Spinal cord (tissue), 10 donors: ENCODE results near the gene XBP1. TPM values are rescaled to one million over a fixed set of nuclear protein-coding genes. Genes with fewer than 3 reads are reported as not detected.

Experiments used
- DNase-seq, 6 donors: peaks; one replicate each; pipeline versions ENCODE4 v3.0.0 to v3.0.0-alpha.2; 2013 to 2015; ENCODE audit warnings: low spot score in 6 of 6, low read depth in 4 of 6
- H3K27ac ChIP-seq: one replicate; pipeline ENCODE4 v1.5.1; 2013; ENCODE audit warnings: low read depth, low read length, control low read depth
- H3K27me3 ChIP-seq: one replicate; pipeline ENCODE4 v1.6.1; 2013; ENCODE audit warnings: low read length; ENCODE audit not compliant: control insufficient read depth, insufficient read depth
- H3K36me3 ChIP-seq: one replicate; pipeline ENCODE4 v1.6.1; 2013; ENCODE audit warnings: low read length; ENCODE audit not compliant: control insufficient read depth, insufficient read depth
- H3K4me1 ChIP-seq: one replicate; pipeline ENCODE4 v1.6.1; 2013; ENCODE audit warnings: low read length; ENCODE audit not compliant: control insufficient read depth, insufficient read depth
- H3K4me3 ChIP-seq: one replicate; pipeline ENCODE4 v1.5.1; 2013; ENCODE audit warnings: low read depth, low read length, control low read depth
- H3K9me3 ChIP-seq: one replicate; pipeline ENCODE4 v1.6.1; 2013; ENCODE audit warnings: low read length; ENCODE audit not compliant: control insufficient read depth, insufficient read depth
- WGBS: methylation state at CpG from one replicate; pipeline ENCODE4 v1.1.5; 2013; ENCODE audit warnings: missing lambda C conversion rate; ENCODE audit not compliant: insufficient coverage; 5-methylcytosine and 5-hydroxymethylcytosine counted together
- polyA plus RNA-seq, 2 donors: library from polyadenylated mRNA; unstranded; fragments of 120-200 nt; gene quantifications; one replicate each; pipeline ENCODE4 v1.2.1, GENCODE V29; 2013; ENCODE audit not compliant: insufficient read length in 2 of 2
- total RNA-seq, 2 donors: library from RNA; depleted of rRNA in 1 of 2; stranded (reverse); fragments of 120-200 nt in 1 of 2; fragments of >200 nt in 1 of 2; gene quantifications; one replicate each; pipeline versions ENCODE4 v1.2.3 to v1.2.4, GENCODE V29; 2013 to 2014
- donor health status: healthy.

Gene XBP1
- total and polyA plus RNA-seq, 4 donors, result 49.2 to 105 (median 65.8) TPM

DNA sequence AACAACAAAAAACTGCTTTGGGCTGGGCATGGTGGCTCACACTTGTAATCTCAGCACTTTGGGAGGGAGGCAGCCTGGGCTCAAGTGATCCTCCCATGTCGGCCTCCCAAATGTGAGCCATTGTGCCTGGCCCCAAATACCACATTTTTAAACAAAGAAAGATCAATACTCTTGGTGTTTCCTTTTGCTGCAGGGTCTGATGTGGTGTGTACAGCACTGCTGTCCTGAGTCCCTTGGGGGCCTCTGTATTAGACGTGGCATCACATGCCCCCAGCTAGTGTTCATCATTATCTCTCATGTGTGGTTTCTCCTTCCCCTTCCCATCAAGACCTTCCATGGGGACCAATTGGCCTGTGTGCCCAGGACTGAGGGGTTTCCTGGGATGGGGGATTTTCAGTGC lies 20.5 kb upstream of the XBP1 start:
- Histone ChIP-seq H3K27ac (no peak overlapping the region), H3K4me3 (no peak overlapping the region), H3K27me3 (no peaks in the 10 kb centered on the region), H3K4me1 (peaks cover 7% of the 10 kb centered on the region), H3K36me3 (no peaks in the 10 kb centered on the region), H3K9me3 (no peaks in the 10 kb centered on the region)
- WGBS, result 80% methylated on average over 1 of the region's 2 CpGs
- no peak for DNase-seq

DNA sequence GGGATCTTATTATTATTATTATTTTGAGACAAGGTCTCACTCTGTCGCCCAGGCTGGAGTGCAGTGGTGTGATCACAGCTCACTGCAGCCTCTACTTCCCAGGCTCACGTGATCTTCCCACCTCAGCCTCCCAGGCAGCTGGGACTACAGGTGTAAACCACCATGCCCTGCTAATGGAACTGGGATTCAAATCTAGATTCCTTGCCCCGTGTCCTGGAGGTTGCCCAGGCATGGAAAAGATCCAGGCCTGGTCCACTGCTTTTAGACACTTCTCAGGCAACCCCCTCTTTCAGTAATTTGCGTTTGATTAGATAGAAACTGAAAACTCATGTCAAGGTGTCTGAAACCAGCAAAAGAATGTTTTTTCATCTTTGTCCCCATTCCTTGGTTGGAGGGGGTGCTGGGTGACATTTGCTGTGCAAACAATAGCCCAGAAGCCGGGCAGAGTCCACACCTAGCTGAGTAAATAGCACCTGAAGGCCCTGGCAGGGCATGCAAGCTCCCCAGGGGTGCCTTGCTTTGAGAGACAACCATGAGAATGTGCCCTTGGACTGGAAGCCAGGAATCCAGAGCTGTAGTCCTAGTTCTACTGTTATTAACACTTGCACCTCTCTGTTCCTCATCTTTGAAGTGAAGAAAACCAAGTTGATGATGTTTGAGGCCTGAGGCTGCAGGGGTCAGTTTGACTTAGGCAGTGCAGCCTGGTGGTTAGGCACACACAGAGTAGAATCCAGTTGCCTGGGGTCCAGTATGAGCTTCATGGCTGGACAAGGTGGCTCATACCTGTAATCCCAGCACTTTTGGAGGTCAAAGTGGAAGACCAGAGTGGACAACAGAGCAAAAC lies 19.1 kb upstream of the XBP1 start:
- 69% methylated on average over 4 of the region's 5 CpGs for WGBS
- no peak for DNase-seq
- Histone ChIP-seq H3K4me3 (no peak overlapping the region), H3K36me3 (no peaks in the 10 kb centered on the region), H3K27me3 (no peaks in the 10 kb centered on the region), H3K4me1 (peaks cover 7% of the 10 kb centered on the region), H3K9me3 (no peaks in the 10 kb centered on the region), H3K27ac (no peak overlapping the region)

DNA sequence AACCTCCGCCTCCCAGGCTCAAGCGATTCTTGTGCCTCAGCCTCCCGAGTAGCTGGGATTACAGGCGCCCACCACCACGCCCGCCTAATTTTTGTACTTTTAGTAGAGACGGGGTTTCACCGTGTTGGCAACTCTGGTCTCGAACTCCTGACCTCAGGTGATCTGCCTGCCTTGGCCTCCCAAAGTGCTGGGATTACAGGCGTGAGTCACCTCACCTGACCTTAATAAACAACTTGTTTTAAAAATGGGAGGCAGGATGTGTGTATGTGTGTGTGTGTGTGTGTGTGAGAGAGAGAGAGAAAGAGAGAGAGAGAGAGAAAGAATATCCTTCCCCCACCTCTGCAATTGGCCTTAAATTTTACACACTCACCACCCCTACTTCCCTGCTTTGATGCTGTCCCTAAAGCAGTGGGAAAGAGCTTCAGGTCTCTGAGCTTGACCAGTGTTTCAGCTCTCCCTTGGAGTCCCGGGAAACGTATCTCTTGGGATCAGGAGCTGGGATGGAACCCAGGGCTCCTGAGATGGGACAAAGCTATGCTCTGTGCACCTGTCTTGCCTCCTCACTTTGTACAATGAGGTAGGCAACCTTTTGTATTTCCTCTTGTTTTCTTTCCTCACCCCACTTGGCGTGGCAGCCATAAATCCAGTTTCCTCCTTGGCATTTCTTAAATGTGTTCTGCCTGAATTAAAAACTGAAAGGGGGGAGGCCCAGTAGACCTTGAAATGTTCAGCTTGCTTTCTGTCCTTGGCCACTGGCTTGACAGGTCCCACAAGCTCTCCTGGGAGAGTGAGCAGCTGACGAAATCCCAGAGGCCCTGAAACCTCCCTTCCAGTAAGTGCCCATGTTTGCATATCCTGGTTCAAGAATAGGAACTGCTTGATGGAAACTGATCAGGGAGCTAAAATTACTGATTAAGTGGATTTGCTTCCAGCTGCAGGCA lies 17.8 kb upstream of the XBP1 start:
- Histone ChIP-seq H3K27me3 (no peaks in the 10 kb centered on the region), H3K27ac (peak overlapping the region; percentile 10), H3K36me3 (no peaks in the 10 kb centered on the region), H3K4me3 (no peak overlapping the region), H3K9me3 (no peaks in the 10 kb centered on the region), H3K4me1 (peaks cover 7% of the 10 kb centered on the region)
- DNase-seq, result peak in 1 of 6 donors; percentile 10
- WGBS, result 89% methylated on average over 12 of the region's 14 CpGs

DNA sequence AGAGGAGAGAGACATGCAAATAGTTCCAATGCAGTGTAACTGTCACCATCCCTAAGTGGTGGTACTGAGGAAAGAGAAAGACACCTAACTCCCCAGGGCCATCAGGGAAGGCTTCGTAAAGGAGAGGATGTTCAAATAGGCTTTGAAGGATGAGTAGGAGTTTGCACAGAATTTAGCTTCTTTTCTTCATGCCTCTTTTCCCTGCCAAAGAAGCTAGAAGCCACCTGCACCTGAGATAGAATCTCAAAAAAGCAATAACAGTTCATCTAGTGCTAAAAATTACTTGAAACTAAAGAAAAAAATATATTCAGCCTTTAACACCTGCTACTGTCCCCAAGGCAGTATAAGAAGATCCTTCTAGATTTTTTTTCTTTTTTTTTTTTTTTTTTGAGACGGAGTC lies 16.7 kb upstream of the XBP1 start:
- Histone ChIP-seq H3K27ac (no peak overlapping the region), H3K9me3 (no peaks in the 10 kb centered on the region), H3K4me1 (peaks cover 7% of the 10 kb centered on the region), H3K4me3 (no peak overlapping the region), H3K36me3 (no peaks in the 10 kb centered on the region), H3K27me3 (no peaks in the 10 kb centered on the region)
- no CpG with 5 or more reads among the region's 2 CpGs for WGBS
- DNase-seq, result no peak

DNA sequence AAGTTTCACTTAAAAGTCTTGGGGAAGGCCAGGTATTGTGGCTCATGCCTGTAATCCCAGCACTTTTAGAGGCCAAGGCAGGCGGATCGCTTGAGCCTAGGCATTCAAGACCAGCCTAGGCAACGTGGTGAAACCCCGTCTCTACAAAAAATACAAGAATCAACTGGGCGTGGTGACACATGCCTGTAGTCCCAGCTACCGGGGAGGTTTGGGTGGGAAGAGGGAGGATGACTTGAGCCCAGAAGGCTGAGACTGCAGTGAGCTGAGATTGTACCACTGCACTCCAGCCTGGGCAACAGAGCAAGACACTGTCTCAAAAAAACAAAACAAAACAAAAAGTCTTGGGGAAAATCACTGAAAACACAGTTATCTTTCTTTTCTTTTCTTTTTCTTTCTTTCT lies 15.4 kb upstream of the XBP1 start:
- Histone ChIP-seq H3K9me3 (no peaks in the 10 kb centered on the region), H3K4me1 (peaks cover 9% of the 10 kb centered on the region), H3K36me3 (no peaks in the 10 kb centered on the region), H3K4me3 (no peak overlapping the region), H3K27me3 (no peaks in the 10 kb centered on the region), H3K27ac (no peak overlapping the region)
- 100% methylated on average over 2 of the region's 6 CpGs for WGBS
- DNase-seq, result no peak

DNA sequence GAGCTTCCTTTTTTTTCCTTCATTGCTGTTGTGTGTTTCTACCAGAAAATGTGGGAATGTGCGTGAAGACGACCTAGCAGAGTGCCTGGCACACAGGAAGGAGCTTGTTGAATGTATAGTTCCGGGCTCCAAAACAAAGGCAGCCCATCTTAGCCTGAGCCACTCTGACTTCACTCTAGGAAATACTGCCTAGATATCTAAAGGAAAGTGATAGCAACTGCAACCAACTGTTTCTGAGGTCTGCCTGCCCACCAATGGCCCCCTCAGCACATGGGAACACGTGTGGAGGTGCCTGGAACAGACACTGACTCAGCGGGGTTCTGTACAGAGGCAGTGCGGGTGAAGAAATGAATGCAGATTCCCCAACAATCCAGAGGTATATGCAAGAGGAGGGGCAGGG lies 14.7 kb upstream of the XBP1 start:
- H3K4me3 ChIP-seq, result no peak overlapping the region
- no peaks in the 10 kb centered on the region for H3K9me3 ChIP-seq
- H3K4me1 ChIP-seq, result peaks cover 9% of the 10 kb centered on the region
- no peak overlapping the region for H3K27ac ChIP-seq
- no peak for DNase-seq
- H3K36me3 ChIP-seq, result no peaks in the 10 kb centered on the region
- no peaks in the 10 kb centered on the region for H3K27me3 ChIP-seq
- 67% methylated on average over 3 of the region's 6 CpGs for WGBS

DNA sequence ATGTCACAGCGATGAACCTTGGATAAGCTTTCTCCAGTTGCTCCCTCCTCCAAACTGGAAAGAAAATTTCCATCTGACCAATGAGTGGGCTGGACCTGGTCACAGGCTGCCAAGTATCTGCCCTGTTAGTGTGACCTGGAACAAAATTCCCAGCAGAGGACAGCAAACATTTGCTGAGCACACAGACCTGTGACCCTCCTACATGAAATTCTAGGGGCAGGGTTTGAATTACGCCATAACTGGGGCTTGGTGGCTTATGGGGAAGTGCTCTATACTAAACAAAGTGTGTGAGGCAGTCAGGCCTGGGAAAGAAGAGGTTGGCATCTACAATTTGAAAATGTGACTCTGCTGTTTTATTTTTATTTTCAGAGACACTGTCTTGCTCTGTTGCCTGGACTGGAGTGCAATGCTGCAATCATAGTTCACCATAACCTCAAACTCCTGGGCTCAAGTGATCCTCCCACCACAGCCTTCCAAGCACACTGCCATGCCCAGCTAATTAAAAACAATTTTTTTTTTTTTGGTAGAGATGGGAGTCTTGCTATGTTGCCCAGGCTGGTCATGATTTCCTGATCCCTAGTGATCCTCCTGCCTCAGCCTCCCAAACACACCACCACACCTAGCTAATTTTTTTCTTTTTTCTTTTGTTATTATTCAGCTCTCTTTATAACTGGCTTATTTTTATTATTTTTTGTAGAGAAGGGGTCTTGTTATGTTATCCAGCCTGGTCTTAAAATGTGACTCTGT lies 13.6 kb upstream of the XBP1 start:
- no peaks in the 10 kb centered on the region for H3K9me3 ChIP-seq
- no peaks in the 10 kb centered on the region for H3K27me3 ChIP-seq
- 94% methylated on average over 2 of the region's 2 CpGs for WGBS
- DNase-seq, result no peak
- no peak overlapping the region for H3K4me3 ChIP-seq
- H3K27ac ChIP-seq, result no peak overlapping the region
- no peaks in the 10 kb centered on the region for H3K36me3 ChIP-seq
- peaks cover 2% of the 10 kb centered on the region for H3K4me1 ChIP-seq

DNA sequence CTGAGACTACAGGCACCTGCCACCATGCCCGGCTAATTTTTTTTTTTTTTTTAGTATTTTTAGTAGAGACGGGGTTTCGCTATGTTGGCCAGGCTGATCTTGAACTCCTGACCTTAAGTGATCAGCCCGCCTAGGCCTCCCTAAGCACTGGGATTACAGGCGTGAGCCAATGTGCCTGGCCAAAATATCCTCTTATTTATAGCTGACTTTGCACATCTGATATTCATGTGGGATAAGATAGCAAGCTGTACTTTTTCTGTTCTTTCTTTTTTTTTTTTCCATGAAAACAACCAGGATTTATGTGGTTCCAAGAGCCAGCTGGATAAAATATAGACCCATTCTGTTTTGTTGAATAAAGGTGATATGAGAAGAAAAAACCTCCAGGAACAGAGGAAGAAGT lies 12.1 kb upstream of the XBP1 start:
- no peak overlapping the region for H3K4me3 ChIP-seq
- DNase-seq, result no peak
- no peaks in the 10 kb centered on the region for H3K27me3 ChIP-seq
- no peaks in the 10 kb centered on the region for H3K9me3 ChIP-seq
- whole genome bisulfite sequencing, result no CpG with 5 or more reads among the region's 5 CpGs
- no peak overlapping the region for H3K27ac ChIP-seq
- H3K4me1 ChIP-seq, result peaks cover 2% of the 10 kb centered on the region
- H3K36me3 ChIP-seq, result no peaks in the 10 kb centered on the region

DNA sequence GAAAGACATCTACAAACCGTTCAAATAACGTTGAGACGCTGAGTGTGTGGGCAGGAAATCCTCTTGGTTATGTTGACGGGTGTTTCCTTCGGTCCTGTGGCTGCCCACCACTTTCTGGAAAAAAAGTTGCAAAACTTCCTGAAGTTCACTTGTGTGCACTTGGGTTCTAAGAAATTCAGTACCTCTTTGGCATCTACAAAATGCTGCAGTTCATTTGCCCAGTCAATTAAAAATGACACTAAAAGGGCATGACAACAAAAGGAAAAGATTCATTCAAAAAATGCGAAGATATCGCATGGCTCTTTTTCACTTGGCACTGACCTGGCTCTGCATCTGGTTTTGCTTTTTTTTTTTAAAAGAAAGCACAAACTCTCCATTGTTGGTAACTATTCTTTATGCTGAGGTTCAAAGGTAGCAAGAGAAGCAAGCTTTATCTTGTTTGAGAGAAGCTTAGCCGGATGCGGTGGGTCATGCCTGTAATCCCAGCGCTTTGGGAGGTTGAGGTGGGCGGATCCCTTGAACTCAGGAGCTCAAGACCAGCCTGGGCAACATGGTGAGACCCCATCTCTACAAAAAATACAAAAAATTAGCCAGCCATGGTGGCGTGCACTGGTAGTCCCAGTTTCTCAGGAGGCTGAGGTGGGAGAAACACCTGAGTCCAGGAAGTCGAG lies 10.6 kb upstream of the XBP1 start:
- Histone ChIP-seq H3K36me3 (no peaks in the 10 kb centered on the region), H3K4me1 (peaks cover 2% of the 10 kb centered on the region), H3K27ac (no peak overlapping the region), H3K9me3 (no peaks in the 10 kb centered on the region), H3K27me3 (no peaks in the 10 kb centered on the region), H3K4me3 (no peak overlapping the region)
- DNase-seq, result no peak
- 72% methylated on average over 9 of the region's 13 CpGs for WGBS
